SK-N-SH (cell line): ENCODE data around the gene SMPDL3B. TPM values are rescaled to one million over a fixed set of nuclear protein-coding genes. Genes with fewer than 3 reads are reported as not detected.
A peak's percentile ranks its signal among the peaks of the same experiment; 100 is the strongest.

Experiments used
- CTCF ChIA-PET: fragments of 300-600, 350-600 bp; formaldehyde crosslinking; extraction: SDS; loops from one replicate; lab custom pipeline; 2021; lab: Yijun Ruan, JAX
- POLR2A ChIA-PET: fragments of 350-600 bp; sonication (Branson Sonifier 250); formaldehyde crosslinking; extraction: SDS; loops from one replicate; lab custom pipeline; 2020; ENCODE audit warnings: antibody characterized with exemption, inconsistent platforms; lab: Yijun Ruan, JAX
- DNase-seq: peaks from one replicate; pipeline ENCODE4 v3.0.0; 2012
- H2AFZ ChIP-seq: fragments of 200-600 bp; sonication (generic); 2 replicates; pipeline ENCODE4 v1.8.1; 2016; ENCODE audit warnings: antibody characterized with exemption, mild to moderate bottlenecking, low read depth
- H3F3A ChIP-seq: fragments of 200-600 bp; sonication (generic); replicated peaks from 2 replicates; pipeline ENCODE3; 2016; ENCODE audit warnings: antibody characterized with exemption, mild to moderate bottlenecking; ENCODE audit not compliant: insufficient read depth
- H3K27ac ChIP-seq, 2 experiments: fragments of 200-500 bp in 1 of 2; fragments of 200-600 bp in 1 of 2; sonication (Bioruptor generic) in 1 of 2; sonication (generic), shearing (Covaris generic) in 1 of 2; 2 replicates each; pipeline versions ENCODE4 v1.5.1 to v1.6.1; 2014 to 2016; ENCODE audit warnings: low read depth in 2 of 2, inconsistent platforms in 1 of 2, low read length in 1 of 2, mild to moderate bottlenecking in 1 of 2, mixed read lengths in 1 of 2
- H3K27me3 ChIP-seq: fragments of 200-600 bp; sonication (generic), shearing (Covaris generic); 2 replicates; pipeline ENCODE4 v1.6.1; 2016; ENCODE audit warnings: mixed run types; ENCODE audit not compliant: insufficient read depth
- H3K36me3 ChIP-seq, 2 experiments: fragments of 200-500 bp in 1 of 2; fragments of 200-600 bp in 1 of 2; sonication (Bioruptor generic) in 1 of 2; sonication (generic) in 1 of 2; replicated peaks in 1 of 2; 2 replicates each; pipeline versions ENCODE3 to v1.5.1; 2014 to 2016; ENCODE audit warnings: low read length in 1 of 2, mild to moderate bottlenecking in 1 of 2; ENCODE audit not compliant: insufficient read depth in 2 of 2, control insufficient read depth in 1 of 2
- H3K4me1 ChIP-seq, 2 experiments: fragments of 200-500 bp in 1 of 2; fragments of 200-600 bp in 1 of 2; sonication (Bioruptor generic) in 1 of 2; sonication (generic), shearing (Covaris generic) in 1 of 2; 2 replicates each; pipeline versions ENCODE4 v1.5.1 to v1.6.1; 2014 to 2016; ENCODE audit warnings: low read depth in 1 of 2, low read length in 1 of 2, mixed run types in 1 of 2; ENCODE audit not compliant: insufficient read depth in 2 of 2, control insufficient read depth in 1 of 2
- H3K4me2 ChIP-seq: fragments of 200-600 bp; sonication (generic), shearing (Covaris generic); 2 replicates; pipeline ENCODE4 v1.6.1; 2017; ENCODE audit warnings: mixed run types
- H3K4me3 ChIP-seq, 2 experiments: fragments of 200-500 bp in 1 of 2; fragments of 200-600 bp in 1 of 2; sonication (Bioruptor generic) in 1 of 2; sonication (generic), shearing (Covaris generic) in 1 of 2; 2 replicates each; pipeline versions ENCODE4 v1.5.1 to v1.8.1; 2014 to 2016; ENCODE audit warnings: low read depth in 2 of 2, inconsistent platforms in 1 of 2, low read length in 1 of 2, mild to moderate bottlenecking in 1 of 2, mixed read lengths in 1 of 2, moderate library complexity in 1 of 2
- H3K79me2 ChIP-seq: fragments of 200-600 bp; sonication (generic); 2 replicates; pipeline ENCODE4 v1.8.1; 2017; ENCODE audit warnings: mild to moderate bottlenecking; ENCODE audit not compliant: insufficient read depth
- H3K9ac ChIP-seq: fragments of 200-600 bp; sonication (generic); 2 replicates; pipeline ENCODE4 v1.6.1; 2017; ENCODE audit warnings: mixed run types
- H3K9me2 ChIP-seq: fragments of 200-600 bp; sonication (generic); 2 replicates; pipeline ENCODE4 v1.6.1; 2017; ENCODE audit warnings: mixed run types
- H3K9me3 ChIP-seq: fragments of 200-600 bp; sonication (generic); 2 replicates; pipeline ENCODE4 v1.6.1; 2017; ENCODE audit warnings: mixed run types, mild to moderate bottlenecking, moderate library complexity
- H4K20me1 ChIP-seq: fragments of 200-600 bp; sonication (generic); 2 replicates; pipeline ENCODE4 v1.6.1; 2017; ENCODE audit warnings: mild to moderate bottlenecking, mixed run types; ENCODE audit not compliant: insufficient read depth
- CTCF ChIP-seq: fragments of 200-600 bp; sonication (generic); IDR thresholded peaks from 2 replicates; pipeline ENCODE4 v1.6.1; 2017; ENCODE audit warnings: antibody characterized with exemption, mild to moderate bottlenecking, moderate library complexity
- ELF1 ChIP-seq: IDR thresholded peaks from 2 replicates; pipeline ENCODE4 v1.4.0; 2012
- EZH2phosphoT487 ChIP-seq: fragments of 200-600 bp; sonication (generic); IDR thresholded peaks from 2 replicates; pipeline ENCODE4 v1.6.1; 2017; ENCODE audit warnings: low read depth, mixed run types, mild to moderate bottlenecking, antibody characterized with exemption, moderate library complexity, borderline replicate concordance
- FOSL2 ChIP-seq: IDR thresholded peaks from 2 replicates; pipeline ENCODE4 v1.4.0; 2012; ENCODE audit warnings: low read depth, mild to moderate bottlenecking, moderate library complexity, borderline replicate concordance
- FOXJ3 ChIP-seq: sonication (generic); formaldehyde crosslinking; IDR thresholded peaks from 2 replicates; pipeline ENCODE4 v1.5.1; 2020; ENCODE audit warnings: mild to moderate bottlenecking, missing genetic modification reagents
- FOXM1 ChIP-seq: IDR thresholded peaks from 2 replicates; pipeline ENCODE4 v1.4.0; 2012; ENCODE audit warnings: low read depth, mild to moderate bottlenecking
- GABPA ChIP-seq: IDR thresholded peaks from 2 replicates; pipeline ENCODE4 v1.4.0; 2012; ENCODE audit warnings: low read depth, mild to moderate bottlenecking
- JUND ChIP-seq: IDR thresholded peaks from 2 replicates; pipeline ENCODE4 v1.4.0; 2012
- MAX ChIP-seq: IDR thresholded peaks from 2 replicates; pipeline ENCODE4 v1.4.0; 2012; ENCODE audit warnings: low read depth
- MEF2A ChIP-seq: IDR thresholded peaks from 2 replicates; pipeline ENCODE4 v1.4.0; 2012; ENCODE audit warnings: low read depth, borderline replicate concordance
- NFIC ChIP-seq: IDR thresholded peaks from 2 replicates; pipeline ENCODE4 v1.4.0; 2012; ENCODE audit warnings: borderline replicate concordance
- PBX3 ChIP-seq: IDR thresholded peaks from 2 replicates; pipeline ENCODE4; 2012
- POLR2AphosphoS5 ChIP-seq: IDR thresholded peaks from 2 replicates; pipeline ENCODE4 v1.6.1; 2012; ENCODE audit warnings: low read depth, low read length
- RAD21 ChIP-seq: IDR thresholded peaks from 2 replicates; pipeline ENCODE4 v1.6.1; 2012; ENCODE audit warnings: mild to moderate bottlenecking, low read length
- RCOR1 ChIP-seq: fragments of 150-350 bp; IDR thresholded peaks from 2 replicates; pipeline ENCODE4 v1.6.1; 2017; ENCODE audit warnings: antibody characterized with exemption, low read length
- RFX5 ChIP-seq: IDR thresholded peaks from 2 replicates; pipeline ENCODE4 v1.6.1; 2012; ENCODE audit warnings: mild to moderate bottlenecking, improper control_type of control experiment, low read length
- SMC3 ChIP-seq: IDR thresholded peaks from 2 replicates; pipeline ENCODE4 v1.6.1; 2012; ENCODE audit warnings: low read depth, low read length, improper control_type of control experiment
- TAF1 ChIP-seq: IDR thresholded peaks from 2 replicates; pipeline ENCODE4 v1.6.1; 2012; ENCODE audit warnings: low read depth, mild to moderate bottlenecking, low read length, moderate library complexity, borderline replicate concordance
- USF1 ChIP-seq: IDR thresholded peaks from 2 replicates; pipeline ENCODE4 v1.4.0; 2012; ENCODE audit warnings: low read depth, borderline replicate concordance
- WGBS: methylation state at CpG from one replicate; pipeline ENCODE4 v1.1.6; 2017; ENCODE audit warnings: low lambda C conversion rate; 5-methylcytosine and 5-hydroxymethylcytosine counted together
- polyA plus RNA-seq, 3 experiments: library from polyadenylated mRNA; depleted of rRNA; stranded (reverse); fragments of >200 nt; gene quantifications; 2 replicates each; pipeline ENCODE4 v1.2.3, GENCODE V29; 2012

SMPDL3B gene
- polyA plus RNA-seq, 1 of the 3 experiments (the other 2 are of a cell fraction), result 0.95 TPM

GRCh38 chr1:27980216-27980845, 45.5 kb downstream of the SMPDL3B start:
- no peak overlapping the region; the same call in 1 of the 2 replicates for H3K4me2 ChIP-seq
- peak overlapping the region in 1 of 2 experiments; percentile 6; a peak in 1 of 4 replicates for H3K27ac ChIP-seq
- no peak for DNase-seq
- no peak overlapping the region for H2AFZ ChIP-seq
- H3K9me3 ChIP-seq, result no peaks in the 10 kb centered on the region
- no peak overlapping the region for H3K4me3 ChIP-seq
- peaks cover 11% of the 10 kb centered on the region for H3F3A ChIP-seq
- H3K79me2 ChIP-seq, result no peaks in the 10 kb centered on the region
- CTCF ChIA-PET, result interaction anchor here (1.0 to 4.1 kb wide), 14 partner anchors 8 to 220 kb away, joined by 3 to 40 read pairs (median 4); no protein-coding TSS in a partner anchor
- no peak overlapping the region for H3K9ac ChIP-seq
- no peaks in the 10 kb centered on the region for H3K27me3 ChIP-seq
- 100% methylated on average over 1 of the region's 1 CpG for WGBS
- no peaks in the 10 kb centered on the region for H4K20me1 ChIP-seq
- POLR2A ChIA-PET, result no interaction called here
- TF ChIP-seq MAX (no peak), USF1 (no peak), SMC3 (no peak), POLR2AphosphoS5 (no peak), NFIC (no peak), ELF1 (no peak), FOSL2 (no peak), JUND (no peak), EZH2phosphoT487 (no peak), RFX5 (no peak), GABPA (no peak), PBX3 (no peak), FOXM1 (no peak), CTCF (no peak), TAF1 (no peak), RAD21 (no peak), MEF2A (no peak), FOXJ3 (CRISPR knock-in tag) (no peak), RCOR1 (no peak)
- no peaks in the 10 kb centered on the region for H3K9me2 ChIP-seq
- H3K4me1 ChIP-seq, result no peaks in the 10 kb centered on the region; a peak in 1 of 4 replicates
- H3K36me3 ChIP-seq, result peaks cover 10 to 18% of the 10 kb centered on the region in 2 experiments
